ENCODE data around the gene TRMT1.

TRMT1 gene

DNA sequence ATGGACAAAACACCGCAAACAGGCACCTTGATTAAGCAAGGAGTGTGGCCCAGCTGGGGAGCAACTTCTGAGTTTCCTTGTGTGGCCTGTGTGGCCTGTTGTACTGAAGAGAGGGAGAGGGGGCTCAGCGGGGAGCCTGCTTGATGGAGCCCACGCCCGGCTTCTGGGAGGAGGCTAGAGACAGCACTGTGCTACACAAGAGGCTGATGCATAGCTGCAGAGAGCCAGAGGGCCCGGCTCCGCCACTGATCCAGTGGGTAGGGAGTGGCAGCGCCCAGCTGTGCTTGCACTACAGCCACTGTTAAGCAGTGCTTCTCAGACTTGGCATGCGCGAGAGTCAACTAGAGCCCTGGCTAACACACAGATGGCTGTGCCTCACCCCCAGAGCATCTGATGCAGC, 32.9 kb downstream of the TRMT1 start:
- Histone ChIP-seq H3K4ac (ENCODE audit: low read depth in 1 of 2, low read length in 2 of 2) (no peak overlapping the region), H3K23ac (ENCODE audit: low read length in 2 of 2) (peak overlapping the region in 1 of 2 experiments; percentile 16), H3K9me3 (ENCODE audit: control insufficient read depth, low read length) (no peaks in the 10 kb centered on the region), H2BK15ac (ENCODE audit: low read depth, poor library complexity, severe bottlenecking) (no peak overlapping the region), H3K36me3 (ENCODE audit: control insufficient read depth in 1 of 2, insufficient read depth in 2 of 2, low read depth in 1 of 2, low read length in 2 of 2) (peaks cover 0 to 85% of the 10 kb centered on the region in 2 experiments), H2BK5ac (ENCODE audit: low read depth, low read length, poor library complexity, severe bottlenecking) (no peak overlapping the region), H4K91ac (ENCODE audit: low read length) (peak overlapping the region; percentile 54), H3K4me3 (ENCODE audit: insufficient read depth in 1 of 2, low read depth in 1 of 2, low read length in 2 of 2) (no peak overlapping the region), H3K79me1 (replicated peaks; ENCODE audit: low read length, poor library complexity, severe bottlenecking) (no peaks in the 10 kb centered on the region), H3K27me3 (ENCODE audit: control insufficient read depth in 1 of 2, insufficient read depth in 1 of 2, low read length in 2 of 2) (peaks cover 0 to 38% of the 10 kb centered on the region in 2 experiments), H2AK5ac (ENCODE audit: low read length, severe bottlenecking) (no peak overlapping the region), H3K18ac (ENCODE audit: low read depth in 1 of 2, low read length in 2 of 2) (no peak overlapping the region), H3K4me2 (ENCODE audit: low read length, poor library complexity, severe bottlenecking) (no peak overlapping the region), H4K8ac (ENCODE audit: low read length) (no peak overlapping the region), H3K14ac (ENCODE audit: low read length in 2 of 2) (no peak overlapping the region), H3K9ac (ENCODE audit: low read length) (no peak overlapping the region), H3K4me1 (ENCODE audit: control insufficient read depth, insufficient read depth, low read depth, low read length) (peaks cover 34% of the 10 kb centered on the region), H2AFZ (ENCODE audit: low read depth, low read length) (no peak overlapping the region), H2BK12ac (ENCODE audit: low read length in 2 of 2) (no peak overlapping the region), H2BK120ac (ENCODE audit: low read depth, low read length) (no peak overlapping the region), H3K27ac (ENCODE audit: low read length, poor library complexity, severe bottlenecking) (no peak overlapping the region)
- DNase-seq = no peak
- 85% methylated on average over 9 of the region's 9 CpGs for WGBS

- H3K27me3 ChIP-seq (ENCODE audit: control insufficient read depth in 1 of 2, insufficient read depth in 1 of 2, low read length in 2 of 2) = peaks cover 0 to 44% of the 10 kb centered on the region in 2 experiments
- H3K36me3 ChIP-seq (ENCODE audit: control insufficient read depth in 1 of 2, insufficient read depth in 2 of 2, low read depth in 1 of 2, low read length in 2 of 2) = peaks cover 3 to 90% of the 10 kb centered on the region in 2 experiments
- H2AK5ac ChIP-seq (ENCODE audit: low read length, severe bottlenecking) = peak overlapping the region; percentile 62
- H3K4ac ChIP-seq (ENCODE audit: low read depth in 1 of 2, low read length in 2 of 2) = no peak overlapping the region
- H3K79me1 ChIP-seq (replicated peaks; ENCODE audit: low read length, poor library complexity, severe bottlenecking) = no peaks in the 10 kb centered on the region
- H3K4me2 ChIP-seq (ENCODE audit: low read length, poor library complexity, severe bottlenecking) = no peak overlapping the region
- no peak overlapping the region for H2BK15ac ChIP-seq (ENCODE audit: low read depth, poor library complexity, severe bottlenecking)
- peaks cover 35% of the 10 kb centered on the region for H3K4me1 ChIP-seq (ENCODE audit: control insufficient read depth, insufficient read depth, low read depth, low read length)
- H3K14ac ChIP-seq (ENCODE audit: low read length in 2 of 2) = peak overlapping the region in 1 of 2 experiments; percentile 53
- no peak overlapping the region for H2BK12ac ChIP-seq (ENCODE audit: low read length in 2 of 2)
- H3K27ac ChIP-seq (ENCODE audit: low read length, poor library complexity, severe bottlenecking) = no peak overlapping the region
- no peak for DNase-seq
- no peak overlapping the region for H3K23ac ChIP-seq (ENCODE audit: low read length in 2 of 2)
- no peak overlapping the region for H2AFZ ChIP-seq (ENCODE audit: low read depth, low read length)
- H4K8ac ChIP-seq (ENCODE audit: low read length) = peak overlapping the region; percentile 27
- H3K9ac ChIP-seq (ENCODE audit: low read length) = peak overlapping the region; percentile 50
- no peak overlapping the region for H3K4me3 ChIP-seq (ENCODE audit: insufficient read depth in 1 of 2, low read depth in 1 of 2, low read length in 2 of 2)
- peak overlapping the region; percentile 4 for H4K91ac ChIP-seq (ENCODE audit: low read length)
- H2BK120ac ChIP-seq (ENCODE audit: low read depth, low read length) = no peak overlapping the region
- no peak overlapping the region for H2BK5ac ChIP-seq (ENCODE audit: low read depth, low read length, poor library complexity, severe bottlenecking)
- 59% methylated on average over 7 of the region's 7 CpGs for WGBS
- no peaks in the 10 kb centered on the region for H3K9me3 ChIP-seq (ENCODE audit: control insufficient read depth, low read length)
- peak overlapping the region in 1 of 2 experiments; percentile 6 for H3K18ac ChIP-seq (ENCODE audit: low read depth in 1 of 2, low read length in 2 of 2)
These were observed 33.5 kb downstream of the TRMT1 start for GRCh38 chr19:13083008-13083404.

GRCh38 chr19:13082192-13083007, 34.1 kb downstream of the TRMT1 start:
- H3K14ac ChIP-seq (ENCODE audit: low read length in 2 of 2) = peak overlapping the region in 1 of 2 experiments; percentile 53
- H2BK120ac ChIP-seq (ENCODE audit: low read depth, low read length) = no peak overlapping the region
- H2BK15ac ChIP-seq (ENCODE audit: low read depth, poor library complexity, severe bottlenecking) = no peak overlapping the region
- no peak overlapping the region for H3K4me2 ChIP-seq (ENCODE audit: low read length, poor library complexity, severe bottlenecking)
- peak overlapping the region; percentile 50 for H3K9ac ChIP-seq (ENCODE audit: low read length)
- peak overlapping the region; percentile 27 for H4K8ac ChIP-seq (ENCODE audit: low read length)
- H3K4me1 ChIP-seq (ENCODE audit: control insufficient read depth, insufficient read depth, low read depth, low read length) = peaks cover 37% of the 10 kb centered on the region
- no peak overlapping the region for H3K4ac ChIP-seq (ENCODE audit: low read depth in 1 of 2, low read length in 2 of 2)
- H3K36me3 ChIP-seq (ENCODE audit: control insufficient read depth in 1 of 2, insufficient read depth in 2 of 2, low read depth in 1 of 2, low read length in 2 of 2) = peaks cover 5 to 90% of the 10 kb centered on the region in 2 experiments
- H2BK12ac ChIP-seq (ENCODE audit: low read length in 2 of 2) = no peak overlapping the region
- peaks cover 0 to 48% of the 10 kb centered on the region in 2 experiments for H3K27me3 ChIP-seq (ENCODE audit: control insufficient read depth in 1 of 2, insufficient read depth in 1 of 2, low read length in 2 of 2)
- no peak overlapping the region for H3K4me3 ChIP-seq (ENCODE audit: insufficient read depth in 1 of 2, low read depth in 1 of 2, low read length in 2 of 2)
- no peak overlapping the region for H2BK5ac ChIP-seq (ENCODE audit: low read depth, low read length, poor library complexity, severe bottlenecking)
- WGBS = 36% methylated on average over 14 of the region's 14 CpGs
- H3K18ac ChIP-seq (ENCODE audit: low read depth in 1 of 2, low read length in 2 of 2) = no peak overlapping the region
- no peak overlapping the region for H4K91ac ChIP-seq (ENCODE audit: low read length)
- DNase-seq = peak; percentile 82
- H3K27ac ChIP-seq (ENCODE audit: low read length, poor library complexity, severe bottlenecking) = peak overlapping the region; percentile 10
- no peak overlapping the region for H2AFZ ChIP-seq (ENCODE audit: low read depth, low read length)
- H2AK5ac ChIP-seq (ENCODE audit: low read length, severe bottlenecking) = no peak overlapping the region
- H3K23ac ChIP-seq (ENCODE audit: low read length in 2 of 2) = no peak overlapping the region
- no peaks in the 10 kb centered on the region for H3K9me3 ChIP-seq (ENCODE audit: control insufficient read depth, low read length)
- H3K79me1 ChIP-seq (replicated peaks; ENCODE audit: low read length, poor library complexity, severe bottlenecking) = no peaks in the 10 kb centered on the region

GRCh38 chr19:13079542-13079986, 37.0 kb downstream of the TRMT1 start:
- H3K9ac ChIP-seq (ENCODE audit: low read length) = peak overlapping the region; percentile 78
- peaks cover 0 to 48% of the 10 kb centered on the region in 2 experiments for H3K27me3 ChIP-seq (ENCODE audit: control insufficient read depth in 1 of 2, insufficient read depth in 1 of 2, low read length in 2 of 2)
- peak overlapping the region; percentile 83 for H4K8ac ChIP-seq (ENCODE audit: low read length)
- H3K18ac ChIP-seq (ENCODE audit: low read depth in 1 of 2, low read length in 2 of 2) = peak overlapping the region in 1 of 2 experiments; percentile 18
- no peak overlapping the region for H3K4me2 ChIP-seq (ENCODE audit: low read length, poor library complexity, severe bottlenecking)
- no peak overlapping the region for H3K4ac ChIP-seq (ENCODE audit: low read depth in 1 of 2, low read length in 2 of 2)
- H3K9me3 ChIP-seq (ENCODE audit: control insufficient read depth, low read length) = no peaks in the 10 kb centered on the region
- no peak overlapping the region for H2AFZ ChIP-seq (ENCODE audit: low read depth, low read length)
- peak overlapping the region in 1 of 2 experiments; percentile 42 for H3K4me3 ChIP-seq (ENCODE audit: insufficient read depth in 1 of 2, low read depth in 1 of 2, low read length in 2 of 2)
- H2AK5ac ChIP-seq (ENCODE audit: low read length, severe bottlenecking) = no peak overlapping the region
- H2BK5ac ChIP-seq (ENCODE audit: low read depth, low read length, poor library complexity, severe bottlenecking) = no peak overlapping the region
- no peak overlapping the region for H2BK12ac ChIP-seq (ENCODE audit: low read length in 2 of 2)
- H3K79me1 ChIP-seq (replicated peaks; ENCODE audit: low read length, poor library complexity, severe bottlenecking) = no peaks in the 10 kb centered on the region
- no peak overlapping the region for H4K91ac ChIP-seq (ENCODE audit: low read length)
- H3K36me3 ChIP-seq (ENCODE audit: control insufficient read depth in 1 of 2, insufficient read depth in 2 of 2, low read depth in 1 of 2, low read length in 2 of 2) = peaks cover 5 to 91% of the 10 kb centered on the region in 2 experiments
- H3K14ac ChIP-seq (ENCODE audit: low read length in 2 of 2) = peak overlapping the region in 1 of 2 experiments; percentile 8
- no peak overlapping the region for H3K23ac ChIP-seq (ENCODE audit: low read length in 2 of 2)
- H2BK120ac ChIP-seq (ENCODE audit: low read depth, low read length) = no peak overlapping the region
- no peak overlapping the region for H3K27ac ChIP-seq (ENCODE audit: low read length, poor library complexity, severe bottlenecking)
- DNase-seq = no peak
- WGBS = 67% methylated on average over 15 of the region's 16 CpGs
- peak overlapping the region; percentile 33 for H2BK15ac ChIP-seq (ENCODE audit: low read depth, poor library complexity, severe bottlenecking)
- peaks cover 43% of the 10 kb centered on the region for H3K4me1 ChIP-seq (ENCODE audit: control insufficient read depth, insufficient read depth, low read depth, low read length)
